ENCODE measurements around the gene CYP2R1. TPM values are rescaled to one million over a fixed set of nuclear protein-coding genes. Genes with fewer than 3 reads are reported as not detected.

The CYP2R1 gene, protein sequence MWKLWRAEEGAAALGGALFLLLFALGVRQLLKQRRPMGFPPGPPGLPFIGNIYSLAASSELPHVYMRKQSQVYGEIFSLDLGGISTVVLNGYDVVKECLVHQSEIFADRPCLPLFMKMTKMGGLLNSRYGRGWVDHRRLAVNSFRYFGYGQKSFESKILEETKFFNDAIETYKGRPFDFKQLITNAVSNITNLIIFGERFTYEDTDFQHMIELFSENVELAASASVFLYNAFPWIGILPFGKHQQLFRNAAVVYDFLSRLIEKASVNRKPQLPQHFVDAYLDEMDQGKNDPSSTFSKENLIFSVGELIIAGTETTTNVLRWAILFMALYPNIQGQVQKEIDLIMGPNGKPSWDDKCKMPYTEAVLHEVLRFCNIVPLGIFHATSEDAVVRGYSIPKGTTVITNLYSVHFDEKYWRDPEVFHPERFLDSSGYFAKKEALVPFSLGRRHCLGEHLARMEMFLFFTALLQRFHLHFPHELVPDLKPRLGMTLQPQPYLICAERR
- total RNA-seq, result 3.6 and 7.9 TPM in 2 replicates

GRCh38 chr11:14892036-14892556, at the start of gene CYP2R1:
TSS of gene CYP2R1 (minus strand) at chr11:14892231. CDS start at chr11:14892205, 26 bp downstream.

Other genes starting within 250 kb of the CYP2R1 start
- under 0.01 and 0.28 TPM in 2 replicates for gene PDE3B, start 248.4 kb downstream of the CYP2R1 start, total RNA-seq
- 0.28 TPM in 1 of 2 replicates, not detected in the other for gene CALCA, start 80.1 kb upstream of the CYP2R1 start, total RNA-seq
- not detected in 2 replicates for gene CALCB, start 181.4 kb upstream of the CYP2R1 start, total RNA-seq
- under 0.01 and 3.8 TPM in 2 replicates for gene INSC, start 222.7 kb upstream of the CYP2R1 start, total RNA-seq